MM.1S (cell line): ENCODE results near the gene LMX1B.
"Not testable (repeated sequence)": the region's sequence is repeated elsewhere in the genome, so short reads cannot be mapped to it uniquely, and the experiment has no call there.

Experiments
- DNase-seq: peaks from one replicate; pipeline ENCODE4 v3.0.0-alpha.2; 2015
- H2AFZ ChIP-seq: fragments of 300-600 bp; sonication (generic); 2 replicates; pipeline ENCODE4 v1.6.0; 2016; ENCODE audit warnings: antibody characterized with exemption, low read length
- H3F3A ChIP-seq: fragments of 300-600 bp; sonication (generic); 2 replicates; pipeline ENCODE4 v1.6.1; 2016; ENCODE audit warnings: mild to moderate bottlenecking, antibody characterized with exemption, low read length, moderate library complexity, mixed read lengths; ENCODE audit not compliant: insufficient read depth
- H3K27ac ChIP-seq: fragments of 300-600 bp; sonication (generic); 2 replicates; pipeline ENCODE4 v1.5.1; 2016; ENCODE audit warnings: mild to moderate bottlenecking, low read length
- H3K27me3 ChIP-seq: fragments of 300-600 bp; sonication (generic); replicated peaks from 2 replicates; pipeline ENCODE4 v1.6.0; 2016; ENCODE audit warnings: low read length; ENCODE audit not compliant: insufficient read depth
- H3K36me3 ChIP-seq: fragments of 300-600 bp; sonication (generic); replicated peaks from 2 replicates; pipeline ENCODE4 v1.6.1; 2016; ENCODE audit warnings: mild to moderate bottlenecking, low read length, mixed read lengths; ENCODE audit not compliant: insufficient read depth
- H3K4me1 ChIP-seq: fragments of 300-600 bp; sonication (generic); 2 replicates; pipeline ENCODE4 v1.6.1; 2016; ENCODE audit warnings: low read length, mixed read lengths
- H3K4me2 ChIP-seq: fragments of 300-600 bp; sonication (generic); 2 replicates; pipeline ENCODE4 v1.6.0; 2016; ENCODE audit warnings: low read depth, low read length
- H3K4me3 ChIP-seq: fragments of 300-600 bp; sonication (generic); 2 replicates; pipeline ENCODE4 v1.5.1; 2016; ENCODE audit warnings: low read length, mixed read lengths
- H3K79me2 ChIP-seq: fragments of 300-600 bp; sonication (generic); 2 replicates; pipeline ENCODE4 v1.6.1; 2016; ENCODE audit warnings: mixed run types, low read length, mixed read lengths
- H3K9ac ChIP-seq: fragments of 300-600 bp; sonication (generic); 2 replicates; pipeline ENCODE4 v1.6.1; 2016; ENCODE audit warnings: low read length, mixed read lengths
- H3K9me2 ChIP-seq: fragments of 300-600 bp; sonication (generic); replicated peaks from 2 replicates; pipeline ENCODE4 v1.6.1; 2016; ENCODE audit warnings: mild to moderate bottlenecking, low read length, mixed read lengths; ENCODE audit not compliant: insufficient read depth
- H3K9me3 ChIP-seq: fragments of 300-600 bp; sonication (generic); replicated peaks from 2 replicates; pipeline ENCODE4 v1.6.1; 2016; ENCODE audit warnings: mild to moderate bottlenecking, low read length, mixed read lengths; ENCODE audit not compliant: insufficient read depth
- H4K20me1 ChIP-seq: fragments of 300-600 bp; sonication (generic); 2 replicates; pipeline ENCODE4 v1.6.1; 2016; ENCODE audit warnings: mild to moderate bottlenecking, low read length, moderate library complexity, mixed read lengths; ENCODE audit not compliant: insufficient read depth
- EZH2 ChIP-seq: fragments of 300-600 bp; sonication (generic); optimal IDR thresholded peaks from 2 replicates; pipeline ENCODE3; 2017; ENCODE audit warnings: low read depth, mild to moderate bottlenecking, antibody characterized with exemption, low read length, mixed read lengths
- EZH2phosphoT487 ChIP-seq: fragments of 300-600 bp; sonication (generic); IDR thresholded peaks from 2 replicates; pipeline ENCODE4 v1.6.1; 2018; ENCODE audit warnings: antibody characterized with exemption, low read length
- TF ChIP-seq, protein P1 (sequence below): fragments of 300-600 bp; sonication (generic); IDR thresholded peaks from 2 replicates; pipeline ENCODE4 v1.5.1; 2016; ENCODE audit warnings: antibody characterized with exemption, low read length, mixed read lengths

The LMX1B gene

DNA sequence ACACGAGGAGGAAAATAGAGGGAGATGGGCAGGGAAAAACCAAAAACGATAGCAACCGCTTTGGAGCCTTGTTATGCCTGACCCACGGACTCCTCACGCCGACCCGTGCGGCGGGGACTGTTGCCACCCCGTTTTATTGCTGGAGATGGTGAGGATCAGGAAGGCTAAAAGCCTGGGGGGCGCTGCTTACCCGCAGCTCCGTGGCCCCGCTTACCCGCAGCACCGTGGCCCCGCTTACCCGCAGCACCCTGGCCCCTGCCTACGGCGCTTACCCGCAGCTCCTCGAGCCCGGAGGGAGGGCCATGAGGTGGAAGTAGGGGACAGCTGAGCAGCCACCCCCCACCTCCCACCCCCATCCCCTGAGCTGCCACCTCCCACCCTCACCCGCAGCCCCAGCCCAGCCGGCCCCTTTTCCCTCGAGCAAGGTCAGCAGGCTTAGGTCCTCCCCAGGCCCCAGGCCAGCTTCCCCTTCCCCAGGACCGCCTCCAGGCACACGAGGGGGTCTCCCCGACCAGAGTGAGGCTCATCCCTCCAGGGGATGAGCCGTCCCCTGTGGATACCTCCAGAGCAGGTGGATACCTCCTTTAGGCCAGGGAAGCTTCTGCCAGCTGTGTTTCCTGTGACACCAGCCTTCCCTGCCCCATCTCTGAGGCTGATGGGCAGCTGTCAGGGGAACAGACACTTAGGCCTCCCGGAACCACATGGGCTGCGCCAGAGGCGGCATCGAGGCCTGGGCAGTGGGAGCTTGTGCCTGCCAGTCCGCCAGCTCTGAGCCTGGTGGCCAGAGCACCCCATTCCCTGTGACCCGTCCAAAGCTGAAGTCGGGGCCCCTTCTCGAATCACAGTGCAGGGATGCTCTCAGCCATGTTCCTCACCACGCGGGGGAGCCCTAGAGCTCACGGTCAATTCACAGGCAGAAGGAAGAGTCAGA, 92.3 kb downstream of the LMX1B start:
- peak; percentile 67 for DNase-seq
- Histone ChIP-seq H3K4me1 (peaks cover 7% of the 10 kb centered on the region), H3F3A (no peaks in the 10 kb centered on the region), H2AFZ (peak overlapping the region; percentile 59), H3K9me3 (no peaks in the 10 kb centered on the region), H3K27ac (no peak overlapping the region), H3K27me3 (peaks cover 57% of the 10 kb centered on the region), H3K4me2 (peak overlapping the region; percentile 59), H3K9ac (no peak overlapping the region), H3K79me2 (no peaks in the 10 kb centered on the region), H3K36me3 (no peaks in the 10 kb centered on the region), H3K4me3 (peak overlapping the region; percentile 19; the same call in 1 of the 2 replicates), H3K9me2 (no peaks in the 10 kb centered on the region), H4K20me1 (no peaks in the 10 kb centered on the region)
- TF ChIP-seq, protein P1, sequence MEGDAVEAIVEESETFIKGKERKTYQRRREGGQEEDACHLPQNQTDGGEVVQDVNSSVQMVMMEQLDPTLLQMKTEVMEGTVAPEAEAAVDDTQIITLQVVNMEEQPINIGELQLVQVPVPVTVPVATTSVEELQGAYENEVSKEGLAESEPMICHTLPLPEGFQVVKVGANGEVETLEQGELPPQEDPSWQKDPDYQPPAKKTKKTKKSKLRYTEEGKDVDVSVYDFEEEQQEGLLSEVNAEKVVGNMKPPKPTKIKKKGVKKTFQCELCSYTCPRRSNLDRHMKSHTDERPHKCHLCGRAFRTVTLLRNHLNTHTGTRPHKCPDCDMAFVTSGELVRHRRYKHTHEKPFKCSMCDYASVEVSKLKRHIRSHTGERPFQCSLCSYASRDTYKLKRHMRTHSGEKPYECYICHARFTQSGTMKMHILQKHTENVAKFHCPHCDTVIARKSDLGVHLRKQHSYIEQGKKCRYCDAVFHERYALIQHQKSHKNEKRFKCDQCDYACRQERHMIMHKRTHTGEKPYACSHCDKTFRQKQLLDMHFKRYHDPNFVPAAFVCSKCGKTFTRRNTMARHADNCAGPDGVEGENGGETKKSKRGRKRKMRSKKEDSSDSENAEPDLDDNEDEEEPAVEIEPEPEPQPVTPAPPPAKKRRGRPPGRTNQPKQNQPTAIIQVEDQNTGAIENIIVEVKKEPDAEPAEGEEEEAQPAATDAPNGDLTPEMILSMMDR = peak; percentile 82
- no peak for TF ChIP-seq EZH2phosphoT487
- TF ChIP-seq EZH2 = no peak

DNA sequence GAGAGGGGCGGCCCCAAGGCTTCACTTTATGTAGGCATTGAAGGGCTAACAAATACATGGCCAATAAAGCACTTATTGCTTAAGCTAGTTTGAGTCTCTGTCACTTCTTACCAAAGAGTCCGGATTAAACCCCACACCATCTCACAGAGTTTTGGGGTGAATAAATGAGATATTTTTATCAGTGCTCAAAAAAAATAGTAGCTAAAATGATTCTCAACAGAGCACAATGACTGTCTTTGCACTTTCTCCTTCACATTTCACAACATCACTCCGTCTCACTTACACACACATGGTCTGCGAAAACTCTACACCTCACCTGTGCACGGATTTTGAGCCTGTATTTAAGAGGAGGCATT, 92.9 kb downstream of the LMX1B start:
- H4K20me1 ChIP-seq = no peaks in the 10 kb centered on the region
- DNase-seq = no peak
- no peak overlapping the region for H3K4me2 ChIP-seq
- no peaks in the 10 kb centered on the region for H3K9me3 ChIP-seq
- H3K27me3 ChIP-seq = peaks cover 55% of the 10 kb centered on the region
- H3K79me2 ChIP-seq = no peaks in the 10 kb centered on the region
- peaks cover 7% of the 10 kb centered on the region for H3K4me1 ChIP-seq
- no peak overlapping the region for H3K4me3 ChIP-seq
- 0 out of 2 replicates have a peak overlapping the region, but pooled peaks have one; percentile 1 for H2AFZ ChIP-seq
- H3K27ac ChIP-seq = no peak overlapping the region
- no peak overlapping the region for H3K9ac ChIP-seq
- H3K9me2 ChIP-seq = no peaks in the 10 kb centered on the region
- no peaks in the 10 kb centered on the region for H3K36me3 ChIP-seq
- H3F3A ChIP-seq = no peaks in the 10 kb centered on the region
- TF ChIP-seq, protein P1 = no peak
- no peak for TF ChIP-seq EZH2phosphoT487
- no peak for TF ChIP-seq EZH2

DNA sequence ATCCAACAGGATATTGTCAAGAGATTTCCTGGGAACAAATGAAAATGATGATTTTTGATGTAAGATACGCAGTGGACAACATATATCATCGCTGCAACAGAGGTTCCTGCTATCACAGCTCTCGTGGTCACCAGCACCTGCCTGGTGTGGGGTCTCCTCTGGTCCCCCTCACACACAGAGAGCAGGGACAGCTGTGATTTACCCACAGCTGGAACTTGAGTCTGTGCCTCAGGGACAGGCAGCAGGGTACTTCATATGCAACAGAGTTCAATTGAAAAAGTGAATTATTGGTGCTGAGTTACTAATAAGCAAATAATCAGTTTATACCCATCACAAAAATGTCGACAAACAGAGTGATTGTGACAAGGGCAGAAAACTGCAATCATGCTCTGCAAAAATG, 93.4 kb downstream of the LMX1B start:
- TF ChIP-seq, protein P1 = no peak
- no peak for TF ChIP-seq EZH2
- no peak for TF ChIP-seq EZH2phosphoT487
- Histone ChIP-seq H3K79me2 (no peaks in the 10 kb centered on the region), H3K4me2 (no peak overlapping the region), H3K27me3 (peaks cover 54% of the 10 kb centered on the region), H3F3A (no peaks in the 10 kb centered on the region), H3K27ac (no peak overlapping the region), H3K4me1 (peaks cover 7% of the 10 kb centered on the region), H3K9me2 (no peaks in the 10 kb centered on the region), H3K4me3 (no peak overlapping the region), H4K20me1 (no peaks in the 10 kb centered on the region), H2AFZ (no peak overlapping the region), H3K9ac (no peak overlapping the region), H3K9me3 (no peaks in the 10 kb centered on the region), H3K36me3 (no peaks in the 10 kb centered on the region)
- no peak for DNase-seq

DNA sequence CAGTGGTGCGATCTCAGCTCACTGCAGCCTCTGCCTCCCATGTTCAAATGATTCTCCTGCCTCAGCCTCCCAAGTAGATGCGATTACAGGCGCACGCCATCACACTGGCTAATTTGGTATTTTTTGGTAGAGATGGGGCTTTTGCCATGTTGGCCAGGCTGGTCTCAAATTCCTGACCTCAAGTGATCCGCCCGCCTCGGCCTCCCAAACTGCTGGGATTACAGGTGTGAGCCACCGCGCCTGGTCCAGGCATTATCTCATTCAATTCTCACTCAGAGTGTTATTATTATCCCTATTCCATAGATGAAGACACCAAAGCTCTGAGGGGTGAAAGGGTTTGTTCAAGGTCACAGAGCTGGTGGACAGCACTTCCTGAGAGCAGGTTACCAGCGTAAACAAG, 94.0 kb downstream of the LMX1B start:
- not testable (repeated sequence) for H3K4me2 ChIP-seq, H4K20me1 ChIP-seq, H3F3A ChIP-seq, H3K27ac ChIP-seq, H3K9me3 ChIP-seq, H3K4me3 ChIP-seq, H3K36me3 ChIP-seq, H3K9ac ChIP-seq, DNase-seq, H3K4me1 ChIP-seq, H3K79me2 ChIP-seq, H2AFZ ChIP-seq, H3K9me2 ChIP-seq
- peaks cover 48% of the 10 kb centered on the region for H3K27me3 ChIP-seq
